ENCODE data around the gene PSEN1.

Gene PSEN1

DNA sequence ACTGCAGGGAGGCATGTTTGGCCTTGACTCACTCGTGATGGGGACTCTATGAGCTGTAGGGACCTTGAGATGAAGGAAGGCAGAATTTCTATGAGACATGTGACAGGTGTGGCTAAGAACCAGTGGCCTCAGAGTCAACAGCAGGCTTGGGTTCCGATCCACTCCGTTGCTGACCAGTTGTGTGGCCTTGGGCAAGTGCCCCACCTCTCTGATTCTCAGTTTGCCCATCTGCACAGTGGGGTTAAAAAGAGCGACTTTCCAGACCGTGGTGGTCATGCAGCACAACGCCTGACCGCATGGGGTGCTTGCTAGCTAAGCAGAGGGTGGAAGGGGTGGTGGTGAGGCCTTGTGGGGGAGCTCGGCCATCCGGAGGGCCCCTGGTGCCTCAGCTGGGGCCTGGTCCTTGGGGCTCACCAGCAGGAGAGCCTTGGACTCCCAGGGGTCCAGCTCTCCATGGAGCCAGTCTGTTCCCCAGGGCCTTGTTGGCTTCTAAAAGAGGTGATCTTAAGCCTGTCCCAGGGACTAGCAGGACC lies 119.5 kb downstream of the PSEN1 start:
- no peak for DNase-seq

DNA sequence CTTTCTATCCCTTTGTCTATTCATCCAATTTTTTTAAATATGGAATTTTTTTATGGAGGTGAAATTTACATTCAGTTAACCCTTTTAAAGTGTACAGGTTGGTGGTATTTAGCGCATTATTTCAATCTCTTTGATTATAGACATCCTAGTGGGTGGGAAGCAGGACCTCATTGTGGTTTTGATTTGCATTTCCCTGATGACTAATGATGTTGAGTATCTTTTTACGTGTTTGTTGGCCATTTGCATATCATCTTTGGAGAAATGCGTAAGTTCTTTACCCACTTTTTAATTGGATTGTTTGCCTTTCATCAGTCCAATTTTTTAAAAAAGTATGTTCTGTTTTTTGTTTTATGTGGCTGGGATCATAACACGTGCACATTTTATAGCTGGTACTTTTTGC lies 121.8 kb downstream of the PSEN1 start:
- no peak for DNase-seq

DNA sequence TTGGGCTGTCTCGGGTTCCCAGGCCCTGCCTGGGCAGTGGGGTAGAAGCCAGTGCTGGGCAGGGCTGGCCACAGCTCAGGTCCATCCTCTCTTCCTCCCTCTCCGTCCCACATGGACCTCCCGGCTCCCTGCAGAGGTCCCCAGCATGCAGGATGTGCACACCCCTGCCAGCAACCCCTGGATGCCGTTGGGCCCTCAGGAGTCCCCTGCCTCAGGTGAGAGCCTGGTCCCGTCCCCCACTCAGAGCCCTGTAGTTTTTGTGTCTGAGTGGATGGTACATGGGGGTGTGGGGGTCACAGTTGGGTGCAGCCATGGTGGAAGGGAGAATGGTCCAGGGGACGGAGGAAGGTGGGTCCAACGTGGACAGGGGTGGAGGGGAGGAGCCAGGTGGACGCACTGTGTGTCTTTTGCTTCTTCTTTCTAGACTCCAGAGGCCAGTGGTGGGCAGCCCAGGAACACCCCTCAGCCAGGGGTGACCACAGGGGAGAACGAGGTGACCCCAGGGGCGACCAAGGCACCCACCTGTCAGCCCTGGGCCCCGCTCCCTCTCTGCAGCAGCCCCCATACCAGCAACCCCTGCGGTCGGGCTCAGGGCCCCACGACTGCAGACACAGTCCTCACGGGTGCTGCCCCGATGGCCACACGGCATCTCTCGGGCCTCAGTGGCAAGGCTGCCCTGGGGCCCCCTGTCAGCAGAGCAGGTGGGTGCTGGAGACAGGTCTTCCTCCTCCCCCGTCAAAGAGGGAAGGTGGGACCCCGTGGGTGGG lies 122.7 kb downstream of the PSEN1 start:
- no peak for DNase-seq

DNA sequence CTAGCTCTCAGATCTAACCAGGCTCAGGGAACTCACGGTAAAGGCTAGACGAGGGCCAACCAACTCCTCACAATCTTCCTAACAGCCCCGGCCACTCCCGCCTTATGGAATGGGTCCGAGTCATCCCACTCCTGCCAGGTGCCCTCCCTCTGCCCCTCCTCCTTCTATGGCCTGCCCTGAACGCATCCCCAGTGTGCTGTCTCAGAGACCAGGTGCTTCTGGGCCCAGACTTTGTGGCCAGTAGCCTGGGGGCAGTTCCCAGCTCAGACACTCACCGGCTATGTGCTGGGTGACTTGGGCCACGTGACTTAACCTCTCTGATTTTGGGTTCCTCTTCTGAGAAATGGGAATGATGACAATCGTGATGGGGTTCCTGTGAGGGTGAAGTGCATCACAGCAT lies 123.5 kb downstream of the PSEN1 start:
- no peak for DNase-seq

- DNase-seq: no peak
These were observed 124.3 kb downstream of the PSEN1 start for GRCh38 chr14:73260574-73260973.

DNA sequence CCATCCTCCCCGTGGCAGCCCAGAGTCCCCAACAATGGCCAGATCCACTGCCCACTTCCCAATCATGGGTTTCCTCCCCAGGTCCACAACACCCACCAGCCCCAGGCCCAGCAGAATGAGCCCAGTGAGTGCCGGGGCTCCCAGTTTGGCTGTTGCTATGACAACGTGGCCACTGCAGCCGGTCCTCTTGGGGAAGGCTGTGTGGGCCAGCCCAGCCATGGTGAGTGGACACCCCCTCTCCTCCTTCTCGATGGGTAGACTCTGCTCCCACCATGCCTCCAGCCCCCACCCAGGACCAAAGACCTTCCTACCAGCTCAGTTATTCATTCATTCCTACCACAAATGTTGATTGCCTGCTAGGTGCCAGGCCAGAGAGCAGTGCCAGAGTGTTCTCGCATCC lies 124.8 kb downstream of the PSEN1 start:
- no peak for DNase-seq

DNA sequence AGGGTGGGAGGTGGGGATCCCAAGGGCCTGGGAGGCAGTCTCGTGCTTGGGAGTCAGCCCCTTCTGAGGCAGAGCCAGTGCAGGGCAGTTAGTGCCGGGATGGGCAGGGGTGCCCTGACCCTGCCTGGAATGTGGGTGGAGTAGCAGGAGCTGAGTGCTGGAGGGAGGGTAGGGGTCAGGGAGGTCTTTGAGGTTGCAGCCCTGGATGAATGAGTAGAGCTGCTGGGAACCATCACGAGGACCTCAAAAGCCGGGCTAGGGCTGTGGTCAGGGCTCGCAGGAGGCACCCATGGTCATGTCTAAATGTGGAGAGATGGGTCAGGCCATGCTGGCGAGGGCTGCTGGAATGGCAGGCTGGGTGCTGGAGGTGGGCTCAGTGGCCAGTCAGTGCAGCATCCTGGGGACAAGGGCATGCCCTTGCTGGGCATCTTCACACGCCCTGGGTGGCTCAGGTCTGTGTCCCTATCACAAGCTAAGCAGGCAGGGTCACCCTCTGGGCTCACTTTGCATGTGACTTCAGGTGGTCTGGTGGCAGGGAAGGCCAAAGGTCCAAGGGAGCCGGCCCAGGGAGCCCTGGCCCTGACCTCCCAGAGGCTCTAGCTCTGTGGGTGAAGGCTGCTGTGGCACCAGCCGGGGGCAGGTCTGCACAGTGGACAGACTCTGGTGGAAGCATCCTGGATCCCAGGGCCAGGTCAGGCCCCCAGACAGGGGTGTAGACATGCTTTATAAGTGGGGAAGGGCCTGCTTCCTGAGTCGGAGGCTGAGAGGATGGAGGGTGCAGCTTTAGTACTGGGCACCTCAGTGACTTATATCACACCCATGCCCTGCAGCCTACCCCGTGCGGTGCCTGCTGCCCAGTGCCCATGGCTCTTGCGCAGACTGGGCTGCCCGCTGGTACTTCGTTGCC lies 125.5 kb downstream of the PSEN1 start:
- DNase-seq: no peak

- no peak for DNase-seq
These were observed 126.3 kb downstream of the PSEN1 start for GRCh38 chr14:73262427-73263183.

- no peak for DNase-seq
These were observed 127.3 kb downstream of the PSEN1 start for GRCh38 chr14:73263606-73264005.

DNA sequence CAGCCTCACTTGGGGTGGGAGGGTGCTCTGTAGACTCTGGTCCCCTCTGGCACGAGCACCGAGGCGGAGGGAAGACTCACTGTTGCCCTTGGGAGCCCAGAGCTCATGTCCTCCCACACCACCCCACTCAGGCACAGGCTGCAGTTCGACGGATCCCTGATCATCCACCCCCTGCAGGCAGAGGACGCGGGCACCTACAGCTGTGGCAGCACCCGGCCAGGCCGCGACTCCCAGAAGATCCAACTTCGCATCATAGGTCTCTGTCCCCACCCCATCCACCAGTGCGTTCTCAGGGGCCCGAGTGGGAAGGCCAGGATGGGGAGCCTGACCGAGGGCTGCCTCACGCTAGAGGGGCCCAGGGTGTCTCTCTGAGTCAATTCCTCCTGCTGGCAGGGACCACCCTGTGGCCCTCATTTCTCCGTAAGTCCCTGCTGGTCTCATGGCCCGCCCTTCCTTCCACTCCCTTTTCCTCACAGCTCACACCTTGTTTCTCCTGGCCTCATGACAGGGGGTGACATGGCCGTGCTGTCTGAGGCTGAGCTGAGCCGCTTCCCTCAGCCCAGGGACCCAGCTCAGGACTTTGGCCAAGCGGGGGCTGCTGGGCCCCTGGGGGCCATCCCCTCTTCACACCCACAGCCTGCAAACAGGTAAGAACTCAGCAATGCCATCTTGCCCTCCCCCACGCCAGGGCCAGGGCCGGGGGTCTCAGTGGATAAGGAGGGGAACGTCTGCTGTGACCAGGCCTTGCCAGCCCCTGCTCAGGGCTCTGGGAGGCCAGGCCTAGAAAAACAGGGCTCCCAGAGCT lies 128.0 kb downstream of the PSEN1 start:
- DNase-seq: no peak

DNA sequence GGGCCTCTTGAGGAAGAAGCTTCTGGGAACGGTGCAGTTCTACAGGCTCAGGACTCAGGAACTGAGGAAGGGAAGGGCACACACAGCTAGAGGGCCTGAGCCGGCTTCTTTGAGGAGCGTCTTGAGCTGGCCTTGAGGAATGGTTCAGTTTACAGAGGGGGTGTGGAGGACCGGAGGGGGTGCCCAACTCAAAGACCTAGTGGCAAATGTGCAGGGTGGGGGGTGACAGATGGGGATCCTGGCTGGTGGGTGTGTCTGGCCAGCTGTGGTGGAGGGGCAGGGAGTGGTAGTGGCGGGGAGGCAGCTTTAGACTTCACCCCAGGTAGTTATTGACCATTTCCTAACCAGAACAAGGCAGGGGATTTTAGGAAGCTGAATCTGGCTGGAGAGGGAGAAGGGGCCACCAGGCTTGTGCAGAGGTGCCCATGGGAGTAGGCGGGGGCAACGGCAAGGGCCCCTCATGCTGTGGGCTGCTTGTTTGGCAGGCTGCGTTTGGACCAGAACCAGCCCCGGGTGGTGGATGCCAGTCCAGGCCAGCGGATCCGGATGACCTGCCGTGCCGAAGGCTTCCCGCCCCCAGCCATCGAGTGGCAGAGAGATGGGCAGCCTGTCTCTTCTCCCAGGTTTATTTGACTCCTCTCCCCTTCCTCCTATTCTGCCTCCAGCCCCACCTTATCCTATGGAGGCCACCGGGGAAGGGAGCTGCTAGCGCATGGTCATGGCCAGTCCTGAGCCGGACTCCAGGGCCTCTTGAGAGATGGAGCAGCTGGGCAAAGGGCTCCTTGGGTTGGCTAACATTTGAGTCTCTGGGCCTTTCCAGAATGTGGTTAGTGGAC lies 128.8 kb downstream of the PSEN1 start:
- no peak for DNase-seq

- DNase-seq: no peak
These were observed 129.4 kb downstream of the PSEN1 start for GRCh38 chr14:73265721-73266046.

DNA sequence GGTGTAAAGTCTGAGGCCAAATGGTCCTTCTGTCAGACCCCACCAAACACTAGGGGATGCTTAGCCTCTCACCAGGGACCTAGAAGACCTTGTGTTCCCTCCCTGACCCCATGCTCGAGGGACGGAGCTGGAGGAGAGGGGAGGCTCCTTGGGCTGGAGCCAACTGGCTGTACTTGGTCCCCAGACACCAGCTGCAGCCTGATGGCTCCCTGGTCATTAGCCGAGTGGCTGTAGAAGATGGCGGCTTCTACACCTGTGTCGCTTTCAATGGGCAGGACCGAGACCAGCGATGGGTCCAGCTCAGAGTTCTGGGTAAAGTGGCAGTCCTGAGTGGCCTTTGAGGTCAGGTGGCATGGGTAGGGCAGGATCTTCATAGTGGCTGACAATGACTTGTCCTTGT lies 130.0 kb downstream of the PSEN1 start:
- DNase-seq: no peak

DNA sequence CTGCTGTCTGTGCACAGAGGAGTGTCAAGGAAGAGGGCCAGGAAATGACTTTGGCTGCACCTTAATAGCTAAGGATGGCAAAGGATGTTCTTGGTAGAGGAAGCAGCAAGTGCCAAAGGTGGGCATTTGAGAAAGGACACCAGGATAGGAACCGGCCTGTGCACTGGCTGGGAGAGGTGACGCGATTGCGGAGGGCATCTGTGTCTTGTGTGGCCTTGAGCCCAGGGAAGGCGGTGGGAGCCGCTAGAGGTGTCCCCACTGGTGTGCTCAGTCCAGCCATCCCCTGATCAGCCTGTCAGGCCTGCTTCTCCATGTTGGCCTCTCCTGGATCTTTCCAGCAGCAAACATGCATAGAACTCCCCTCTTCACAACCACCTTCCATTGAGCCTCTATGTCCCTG lies 131.2 kb downstream of the PSEN1 start:
- DNase-seq: no peak

GRCh38 chr14:73269729-73270531 lies 133.6 kb downstream of the PSEN1 start:
- DNase-seq: no peak

DNA sequence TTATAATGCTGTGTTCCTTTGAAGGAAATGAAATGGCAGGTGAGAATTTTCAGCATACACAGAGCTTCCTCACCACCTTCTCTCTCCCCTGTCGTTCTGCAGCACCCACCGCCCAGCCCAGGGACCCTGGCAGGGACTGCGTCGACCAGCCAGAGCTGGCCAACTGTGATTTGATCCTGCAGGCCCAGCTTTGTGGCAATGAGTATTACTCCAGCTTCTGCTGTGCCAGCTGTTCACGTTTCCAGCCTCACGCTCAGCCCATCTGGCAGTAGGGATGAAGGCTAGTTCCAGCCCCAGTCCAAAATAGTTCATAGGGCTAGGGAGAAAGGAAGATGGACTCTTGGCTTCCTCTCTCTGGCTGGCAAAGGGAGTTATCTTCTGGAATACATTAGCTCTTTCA lies 136.1 kb downstream of the PSEN1 start:
- DNase-seq: no peak
